ENCODE data around the gene GHRL.

GHRL gene

GRCh38 chr3:10335190-10335738, 42.5 kb upstream of the GHRL start:
- no peaks in the 10 kb centered on the region for H3K36me3 ChIP-seq (replicated peaks)
- no peak for TF ChIP-seq CTCF (IDR thresholded peaks at IDR 0.05; ENCODE audit: low read depth, low read length, missing control alignments)
- H3K27me3 ChIP-seq (replicated peaks), result peaks cover 9% of the 10 kb centered on the region
- H3K4me3 ChIP-seq (ENCODE audit: low read depth, low read length), result no peak overlapping the region
- in situ Hi-C loops (cut with HindIII; ENCODE audit: low pct_ligation_motif_present, low sequenced_read_pairs), result no loop called here
- DNase-seq, result no peak
- no peak overlapping the region for H3K27ac ChIP-seq

- DNase-seq, result peak; percentile 39
- in situ Hi-C loops (cut with HindIII; ENCODE audit: low pct_ligation_motif_present, low sequenced_read_pairs), result no loop called here
- no peaks in the 10 kb centered on the region for H3K36me3 ChIP-seq (replicated peaks)
- peaks cover 17% of the 10 kb centered on the region for H3K27me3 ChIP-seq (replicated peaks)
- peak; percentile 50 for TF ChIP-seq CTCF (IDR thresholded peaks at IDR 0.05; ENCODE audit: low read depth, low read length, missing control alignments)
- H3K27ac ChIP-seq, result no peak overlapping the region
- no peak overlapping the region for H3K4me3 ChIP-seq (ENCODE audit: low read depth, low read length)
Observed at GRCh38 chr3:10334459-10334858, 41.7 kb upstream of the GHRL start.

GRCh38 chr3:10334042-10334441, 41.3 kb upstream of the GHRL start:
- DNase-seq, result no peak
- TF ChIP-seq CTCF (IDR thresholded peaks at IDR 0.05; ENCODE audit: low read depth, low read length, missing control alignments), result no peak
- no peak overlapping the region for H3K27ac ChIP-seq
- peaks cover 21% of the 10 kb centered on the region for H3K27me3 ChIP-seq (replicated peaks)
- in situ Hi-C loops (cut with HindIII; ENCODE audit: low pct_ligation_motif_present, low sequenced_read_pairs), result no loop called here
- H3K4me3 ChIP-seq (ENCODE audit: low read depth, low read length), result no peak overlapping the region
- H3K36me3 ChIP-seq (replicated peaks), result no peaks in the 10 kb centered on the region

GRCh38 chr3:10333349-10333650, 40.6 kb upstream of the GHRL start:
- no peak overlapping the region for H3K4me3 ChIP-seq (ENCODE audit: low read depth, low read length)
- no peak overlapping the region for H3K27ac ChIP-seq
- no peak for DNase-seq
- in situ Hi-C loops (cut with HindIII; ENCODE audit: low pct_ligation_motif_present, low sequenced_read_pairs), result no loop called here
- peaks cover 28% of the 10 kb centered on the region for H3K27me3 ChIP-seq (replicated peaks)
- H3K36me3 ChIP-seq (replicated peaks), result no peaks in the 10 kb centered on the region
- TF ChIP-seq CTCF (IDR thresholded peaks at IDR 0.05; ENCODE audit: low read depth, low read length, missing control alignments), result no peak

- DNase-seq, result no peak
- H3K36me3 ChIP-seq (replicated peaks), result no peaks in the 10 kb centered on the region
- in situ Hi-C loops (cut with HindIII; ENCODE audit: low pct_ligation_motif_present, low sequenced_read_pairs), result no loop called here
Observed at GRCh38 chr3:10332481-10333348, 40.0 kb upstream of the GHRL start.

More at GRCh38 chr3:10332481-10333348, 40.0 kb upstream of the GHRL start:
- Histone ChIP-seq H3K27ac (no peak overlapping the region), H3K27me3 (replicated peaks) (peaks cover 31% of the 10 kb centered on the region), H3K4me3 (ENCODE audit: low read depth, low read length) (no peak overlapping the region)
- no peak for TF ChIP-seq CTCF (IDR thresholded peaks at IDR 0.05; ENCODE audit: low read depth, low read length, missing control alignments)

All from brain microvascular endothelial cell (primary cell).